ENCODE results near the gene NTM.

DNA sequence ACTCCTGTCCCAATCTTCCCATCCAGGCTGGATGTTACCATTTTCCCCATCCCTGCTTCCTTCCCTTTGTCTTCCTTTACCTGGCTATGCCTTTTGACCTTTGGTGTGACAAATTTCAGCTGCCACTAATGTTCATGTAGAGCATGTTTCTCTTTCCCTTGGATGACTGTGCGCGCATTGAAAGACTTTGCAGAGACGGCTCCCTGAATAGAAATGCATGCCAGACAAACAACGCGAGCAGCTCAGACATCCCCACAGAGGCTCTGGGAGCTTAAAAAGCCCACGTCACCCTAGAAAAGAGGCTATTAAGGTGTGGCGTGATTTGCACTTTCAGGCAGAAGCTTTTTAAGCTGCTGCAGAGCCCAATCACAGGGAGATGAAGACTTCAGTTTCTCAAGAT lies 202.0 kb downstream of the NTM start:
- TF ChIP-seq CTCF (IDR thresholded peaks at IDR 0.05) (no peak), POLR2A (IDR thresholded peaks at IDR 0.05) (no peak)

Measured in Peyer's patch (tissue), 4 donors.